Fibroblast of lung (primary cell): ENCODE results near the gene ABCA4.

Source experiments
- EZH2 ChIP-seq: IDR thresholded peaks from 2 replicates; pipeline ENCODE4 v1.5.1; 2012; ENCODE audit warnings: low read length, control low read depth, mild to moderate bottlenecking; ENCODE audit errors: missing control alignments
- TF ChIP-seq, protein P1 (sequence below), 2 donors: IDR thresholded peaks in 1 of 2; conservative IDR thresholded peaks in 1 of 2; 1 replicate in 1 of 2; 2 replicates in 1 of 2; pipeline ENCODE4 v1.5.1; 2011 to 2012; ENCODE audit warnings: low read length in 2 of 2, control low read depth in 1 of 2, inconsistent platforms in 1 of 2, low read depth in 1 of 2, mild to moderate bottlenecking in 1 of 2

DNA sequence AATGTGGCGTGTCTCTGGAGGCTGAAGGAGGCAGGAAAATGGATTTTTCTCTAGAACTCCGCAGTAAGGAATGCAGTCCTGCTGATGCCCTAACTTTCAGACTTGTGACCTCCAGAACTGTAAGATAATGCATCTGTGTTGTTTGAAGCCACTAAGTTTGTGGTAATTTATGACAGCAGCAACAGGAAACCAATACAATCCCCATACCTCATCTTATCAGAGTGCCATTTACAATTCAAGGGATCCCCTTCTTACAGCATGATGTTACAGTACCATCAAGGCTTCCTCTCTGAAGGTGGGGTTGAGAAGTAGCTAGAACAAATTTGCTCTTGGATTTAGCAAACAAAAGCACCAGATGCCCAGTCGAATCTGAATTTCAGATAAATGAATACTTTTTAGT is 21.6 kb downstream of the ABCA4 start:
- TF ChIP-seq, protein P1, sequence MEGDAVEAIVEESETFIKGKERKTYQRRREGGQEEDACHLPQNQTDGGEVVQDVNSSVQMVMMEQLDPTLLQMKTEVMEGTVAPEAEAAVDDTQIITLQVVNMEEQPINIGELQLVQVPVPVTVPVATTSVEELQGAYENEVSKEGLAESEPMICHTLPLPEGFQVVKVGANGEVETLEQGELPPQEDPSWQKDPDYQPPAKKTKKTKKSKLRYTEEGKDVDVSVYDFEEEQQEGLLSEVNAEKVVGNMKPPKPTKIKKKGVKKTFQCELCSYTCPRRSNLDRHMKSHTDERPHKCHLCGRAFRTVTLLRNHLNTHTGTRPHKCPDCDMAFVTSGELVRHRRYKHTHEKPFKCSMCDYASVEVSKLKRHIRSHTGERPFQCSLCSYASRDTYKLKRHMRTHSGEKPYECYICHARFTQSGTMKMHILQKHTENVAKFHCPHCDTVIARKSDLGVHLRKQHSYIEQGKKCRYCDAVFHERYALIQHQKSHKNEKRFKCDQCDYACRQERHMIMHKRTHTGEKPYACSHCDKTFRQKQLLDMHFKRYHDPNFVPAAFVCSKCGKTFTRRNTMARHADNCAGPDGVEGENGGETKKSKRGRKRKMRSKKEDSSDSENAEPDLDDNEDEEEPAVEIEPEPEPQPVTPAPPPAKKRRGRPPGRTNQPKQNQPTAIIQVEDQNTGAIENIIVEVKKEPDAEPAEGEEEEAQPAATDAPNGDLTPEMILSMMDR (conservative IDR thresholded peaks at IDR 0.05 in 1 of 2, IDR thresholded peaks at IDR 0.05 in 1 of 2; ENCODE audit: low read depth in 1 of 2, low read length in 2 of 2): no peak
- no peak for TF ChIP-seq EZH2
